Activated B cell treated with CpG ODN at 0.5 μM for 24 hours (primary cell): ENCODE results near the gene PTPRO. TPM values are rescaled to one million over a fixed set of nuclear protein-coding genes. Genes with fewer than 3 reads are reported as not detected.

Experiments used
- ATAC-seq: fragments of 200-7000 bp; cut with Tn5 transposase; one replicate; pipeline ENCODE4 v1.10.0; 2021; ENCODE audit warnings: low read depth, mild to moderate bottlenecking, moderate library complexity
- CTCF ChIA-PET: fragments of 350-600 bp; sonication (Branson Sonifier 250); formaldehyde crosslinking; loops from one replicate; lab custom pipeline; 2021; ENCODE audit warnings: antibody characterized with exemption; lab: Charles Lee
- POLR2A ChIA-PET: fragments of 350-600 bp; sonication (Branson Sonifier 250); formaldehyde crosslinking; loops from one replicate; lab custom pipeline; 2021; ENCODE audit warnings: antibody characterized with exemption; lab: Charles Lee
- DNase-seq: peaks from one replicate; pipeline ENCODE4 v3.0.0; 2022
- H3K27ac Mint-ChIP-seq: one replicate; pipeline ENCODE4 v1.8.0; 2020; ENCODE audit warnings: mixed read lengths
- H3K27me3 Mint-ChIP-seq: one replicate; pipeline ENCODE4 v1.8.0; 2021; ENCODE audit warnings: mixed read lengths
- H3K36me3 Mint-ChIP-seq: one replicate; pipeline ENCODE4 v1.8.0; 2021; ENCODE audit warnings: low read depth, mixed read lengths
- H3K4me1 Mint-ChIP-seq: one replicate; pipeline ENCODE4 v1.8.0; 2021; ENCODE audit warnings: mixed read lengths
- H3K4me3 Mint-ChIP-seq: one replicate; pipeline ENCODE4 v1.8.0; 2020; ENCODE audit warnings: mild to moderate bottlenecking, mixed read lengths
- H3K9me3 Mint-ChIP-seq: one replicate; pipeline ENCODE4 v1.8.0; 2020; ENCODE audit warnings: mixed read lengths
- CTCF ChIP-seq: fragments of 200-600 bp; IDR thresholded peaks from one replicate; pipeline ENCODE4 v1.8.0; 2022; ENCODE audit warnings: antibody characterized with exemption, mild to moderate bottlenecking
- intact Hi-C: fragments of 100-400 bp; cut with micrococcal nuclease; formaldehyde crosslinking; loops from one replicate; pipeline ENCODE4 v1.15.1; 2024
- total RNA-seq: library from RNA; stranded (reverse); gene quantifications from 2 replicates; pipeline ENCODE4 v1.2.3, GENCODE V29; 2022

Gene PTPRO
- total RNA-seq, 1 donor from 2014 or later: 23.9 TPM

- POLR2A ChIA-PET: no interaction called here
- intact Hi-C loops: no loop called here
- Mint-ChIP-seq H3K27me3 (peaks cover 16% of the 10 kb centered on the region), H3K27ac (no peak overlapping the region), H3K36me3 (no peaks in the 10 kb centered on the region), H3K4me1 (peaks cover 7% of the 10 kb centered on the region), H3K4me3 (no peak overlapping the region), H3K9me3 (peaks cover 2% of the 10 kb centered on the region)
- ATAC-seq (no peak), DNase-seq (no peak)
- CTCF ChIA-PET: no interaction called here
- TF ChIP-seq CTCF: no peak
Measured at GRCh38 chr12:15495746-15496145, 173.4 kb downstream of the PTPRO start.

GRCh38 chr12:15496738-15497137 lies 174.4 kb downstream of the PTPRO start:
- ChIA-PET POLR2A (no interaction called here), CTCF (no interaction called here)
- no peak overlapping the region for H3K27ac Mint-ChIP-seq
- H3K27me3 Mint-ChIP-seq: peaks cover 16% of the 10 kb centered on the region
- no peaks in the 10 kb centered on the region for H3K36me3 Mint-ChIP-seq
- no peak for DNase-seq
- peaks cover 7% of the 10 kb centered on the region for H3K4me1 Mint-ChIP-seq
- no peak for TF ChIP-seq CTCF
- intact Hi-C loops: no loop called here
- peaks cover 2% of the 10 kb centered on the region for H3K9me3 Mint-ChIP-seq
- no peak overlapping the region for H3K4me3 Mint-ChIP-seq
- no peak for ATAC-seq

GRCh38 chr12:15497671-15498292 lies 175.5 kb downstream of the PTPRO start:
- Mint-ChIP-seq H3K9me3 (no peaks in the 10 kb centered on the region), H3K27me3 (peaks cover 13% of the 10 kb centered on the region)

GRCh38 chr12:15502211-15502610 lies 179.9 kb downstream of the PTPRO start:
- H3K36me3 Mint-ChIP-seq: no peaks in the 10 kb centered on the region
- CTCF ChIA-PET: no interaction called here
- no peak overlapping the region for H3K27ac Mint-ChIP-seq
- H3K4me3 Mint-ChIP-seq: no peak overlapping the region
- POLR2A ChIA-PET: no interaction called here
- ATAC-seq (no peak), DNase-seq (no peak)
- H3K4me1 Mint-ChIP-seq: no peaks in the 10 kb centered on the region
- TF ChIP-seq CTCF: no peak
- peaks cover 14% of the 10 kb centered on the region for H3K27me3 Mint-ChIP-seq
- H3K9me3 Mint-ChIP-seq: no peaks in the 10 kb centered on the region
- intact Hi-C loops: no loop called here

More at GRCh38 chr12:15497671-15498292, 175.5 kb downstream of the PTPRO start:
- ChIA-PET CTCF (no interaction called here), POLR2A (no interaction called here)
- ATAC-seq (no peak), DNase-seq (no peak)
- intact Hi-C loops: no loop called here
- no peak for TF ChIP-seq CTCF
- Mint-ChIP-seq H3K4me1 (peaks cover 7% of the 10 kb centered on the region), H3K36me3 (no peaks in the 10 kb centered on the region), H3K27ac (no peak overlapping the region), H3K4me3 (no peak overlapping the region)

GRCh38 chr12:15505616-15506015 lies 183.3 kb downstream of the PTPRO start:
- ChIA-PET CTCF (no interaction called here), POLR2A (no interaction called here)
- TF ChIP-seq CTCF: no peak
- H3K4me3 Mint-ChIP-seq: no peak overlapping the region
- H3K27me3 Mint-ChIP-seq: peaks cover 13% of the 10 kb centered on the region
- no peaks in the 10 kb centered on the region for H3K36me3 Mint-ChIP-seq
- no peak overlapping the region for H3K27ac Mint-ChIP-seq
- no peak for DNase-seq
- H3K4me1 Mint-ChIP-seq: no peaks in the 10 kb centered on the region
- intact Hi-C loops: no loop called here
- no peaks in the 10 kb centered on the region for H3K9me3 Mint-ChIP-seq
- no peak for ATAC-seq
